IPS-20b (cell line): ENCODE data around the gene ING3.

ENCODE experiments used
- H3K27ac ChIP-seq: one replicate; pipeline ENCODE4 v1.5.1; 2013; ENCODE audit warnings: low read length
- H3K27me3 ChIP-seq: 2 replicates; pipeline ENCODE4 v1.6.1; 2013; ENCODE audit warnings: mild to moderate bottlenecking, low read length, inconsistent platforms; ENCODE audit not compliant: insufficient read depth
- H3K36me3 ChIP-seq: 2 replicates; pipeline ENCODE4 v1.6.1; 2013; ENCODE audit warnings: low read depth, mild to moderate bottlenecking, inconsistent platforms, low read length, moderate library complexity; ENCODE audit not compliant: insufficient read depth
- H3K4me1 ChIP-seq: 2 replicates; pipeline ENCODE4 v1.6.1; 2013; ENCODE audit warnings: mild to moderate bottlenecking, control low read depth, inconsistent platforms, low read length, moderate library complexity; ENCODE audit not compliant: insufficient read depth
- H3K4me3 ChIP-seq: 2 replicates; pipeline ENCODE4 v1.5.1; 2013; ENCODE audit warnings: mild to moderate bottlenecking, low read length, inconsistent platforms
- H3K9ac ChIP-seq: 2 replicates; pipeline ENCODE4 v1.6.1; 2013; ENCODE audit warnings: low read depth, mild to moderate bottlenecking, inconsistent platforms, low read length, moderate library complexity
- H3K9me3 ChIP-seq: 2 replicates; pipeline ENCODE4 v1.6.1; 2013; ENCODE audit warnings: mild to moderate bottlenecking, low read depth, low read length, inconsistent platforms; ENCODE audit not compliant: insufficient read depth

ING3 gene

GRCh38 chr7:120950539-120951308 is at the start of gene ING3:
Gene ING3 (plus strand): TSS chr7:120950777. CDS start chr7:120950897, 120 bp downstream.
- Histone ChIP-seq H3K36me3 (peaks cover 38% of the 10 kb centered on the region), H3K9me3 (no peaks in the 10 kb centered on the region), H3K27me3 (no peaks in the 10 kb centered on the region), H3K9ac (peak within 1 kb of the TSS; percentile 97), H3K4me1 (no peaks in the 10 kb centered on the region), H3K27ac (peak within 1 kb of the TSS; percentile 84), H3K4me3 (peak within 1 kb of the TSS; percentile 92)

GRCh38 chr7:120915314-120916105 is 35.1 kb upstream of the ING3 start:
- Histone ChIP-seq H3K4me1 (no peaks in the 10 kb centered on the region), H3K4me3 (no peak overlapping the region), H3K27ac (no peak overlapping the region), H3K27me3 (no peaks in the 10 kb centered on the region), H3K9me3 (no peaks in the 10 kb centered on the region), H3K9ac (no peak overlapping the region), H3K36me3 (no peaks in the 10 kb centered on the region)

- Histone ChIP-seq H3K27me3 (no peaks in the 10 kb centered on the region), H3K4me1 (no peaks in the 10 kb centered on the region), H3K36me3 (no peaks in the 10 kb centered on the region), H3K27ac (no peak overlapping the region), H3K9ac (no peak overlapping the region), H3K4me3 (no peak overlapping the region), H3K9me3 (no peaks in the 10 kb centered on the region)
Measured at GRCh38 chr7:120916121-120916520, 34.5 kb upstream of the ING3 start.

GRCh38 chr7:120916538-120916937 is 34.0 kb upstream of the ING3 start:
- H3K4me3 ChIP-seq = no peak overlapping the region
- no peak overlapping the region for H3K27ac ChIP-seq
- H3K9ac ChIP-seq = no peak overlapping the region
- H3K9me3 ChIP-seq = no peaks in the 10 kb centered on the region
- no peaks in the 10 kb centered on the region for H3K4me1 ChIP-seq
- H3K27me3 ChIP-seq = no peaks in the 10 kb centered on the region
- no peaks in the 10 kb centered on the region for H3K36me3 ChIP-seq

GRCh38 chr7:120919466-120919865 is 31.1 kb upstream of the ING3 start:
- no peak overlapping the region for H3K27ac ChIP-seq

GRCh38 chr7:120920034-120920433 is 30.5 kb upstream of the ING3 start:
- Histone ChIP-seq H3K4me3 (no peak overlapping the region), H3K4me1 (peaks cover 6% of the 10 kb centered on the region; the same call in 1 of the 2 replicates), H3K27ac (no peak overlapping the region), H3K36me3 (no peaks in the 10 kb centered on the region), H3K27me3 (no peaks in the 10 kb centered on the region), H3K9ac (no peak overlapping the region), H3K9me3 (no peaks in the 10 kb centered on the region)

More at GRCh38 chr7:120919466-120919865, 31.1 kb upstream of the ING3 start:
- Histone ChIP-seq H3K27me3 (no peaks in the 10 kb centered on the region), H3K36me3 (no peaks in the 10 kb centered on the region), H3K4me3 (no peak overlapping the region), H3K4me1 (peaks cover 6% of the 10 kb centered on the region; the same call in 1 of the 2 replicates), H3K9me3 (no peaks in the 10 kb centered on the region), H3K9ac (no peak overlapping the region)

GRCh38 chr7:120920591-120921274 is 29.8 kb upstream of the ING3 start:
- H3K36me3 ChIP-seq = no peaks in the 10 kb centered on the region
- H3K27me3 ChIP-seq = no peaks in the 10 kb centered on the region
- no peak overlapping the region for H3K4me3 ChIP-seq
- H3K9ac ChIP-seq = no peak overlapping the region
- H3K4me1 ChIP-seq = peaks cover 6% of the 10 kb centered on the region; the same call in 1 of the 2 replicates
- no peaks in the 10 kb centered on the region for H3K9me3 ChIP-seq
- H3K27ac ChIP-seq = no peak overlapping the region

GRCh38 chr7:120924837-120925236 is 25.7 kb upstream of the ING3 start:
- H3K27me3 ChIP-seq = no peaks in the 10 kb centered on the region
- H3K4me1 ChIP-seq = peaks cover 11% of the 10 kb centered on the region
- H3K36me3 ChIP-seq = no peaks in the 10 kb centered on the region
- no peak overlapping the region for H3K27ac ChIP-seq
- H3K4me3 ChIP-seq = no peak overlapping the region
- no peaks in the 10 kb centered on the region for H3K9me3 ChIP-seq
- H3K9ac ChIP-seq = no peak overlapping the region

GRCh38 chr7:120925392-120925791 is 25.2 kb upstream of the ING3 start:
- no peak overlapping the region for H3K9ac ChIP-seq
- peaks cover 11% of the 10 kb centered on the region for H3K4me1 ChIP-seq
- no peaks in the 10 kb centered on the region for H3K36me3 ChIP-seq
- H3K9me3 ChIP-seq = no peaks in the 10 kb centered on the region
- H3K4me3 ChIP-seq = no peak overlapping the region
- no peak overlapping the region for H3K27ac ChIP-seq
- no peaks in the 10 kb centered on the region for H3K27me3 ChIP-seq

GRCh38 chr7:120926943-120927346 is 23.6 kb upstream of the ING3 start:
- H3K9me3 ChIP-seq = no peaks in the 10 kb centered on the region
- H3K4me3 ChIP-seq = no peak overlapping the region
- H3K27me3 ChIP-seq = no peaks in the 10 kb centered on the region
- no peak overlapping the region for H3K27ac ChIP-seq
- H3K36me3 ChIP-seq = no peaks in the 10 kb centered on the region
- no peak overlapping the region for H3K9ac ChIP-seq
- H3K4me1 ChIP-seq = peaks cover 11% of the 10 kb centered on the region

- H3K9ac ChIP-seq = no peak overlapping the region
- no peak overlapping the region for H3K4me3 ChIP-seq
- no peak overlapping the region for H3K27ac ChIP-seq
- peaks cover 6% of the 10 kb centered on the region for H3K4me1 ChIP-seq
- no peaks in the 10 kb centered on the region for H3K9me3 ChIP-seq
- H3K36me3 ChIP-seq = no peaks in the 10 kb centered on the region
- no peaks in the 10 kb centered on the region for H3K27me3 ChIP-seq
Measured at GRCh38 chr7:120927454-120928103, 23.0 kb upstream of the ING3 start.
